H1 (cell line): ENCODE measurements around the gene GDPD5. TPM values are rescaled to one million over a fixed set of nuclear protein-coding genes. Genes with fewer than 3 reads are reported as not detected.

Experiments
- CTCF ChIA-PET: fragments of 300-600 bp; sonication (Branson Sonifier 250); formaldehyde crosslinking; loops from one replicate; lab custom pipeline; 2021; ENCODE audit not compliant: partially characterized antibody; lab: Charles Lee
- POLR2A ChIA-PET: fragments of 300-600 bp; sonication (Branson Sonifier 250); formaldehyde crosslinking; loops from one replicate; lab custom pipeline; 2021; ENCODE audit warnings: inconsistent platforms; ENCODE audit not compliant: partially characterized antibody; lab: Charles Lee
- DNase-seq, 2 experiments: peaks; one replicate each; pipeline versions ENCODE4 v3.0.0 to v3.0.0-alpha.2; 2010 to 2022; ENCODE audit warnings: low spot score in 2 of 2, low read depth in 1 of 2, mixed read lengths in 1 of 2
- FAIRE-seq: peaks from 2 replicates; lab custom pipeline; 2011; peaks lifted over from hg19 to GRCh38; lab: Jason Lieb, UNC
- H2AFZ ChIP-seq: 2 replicates; pipeline ENCODE4 v1.8.1; 2012; ENCODE audit warnings: low read length, inconsistent platforms
- H2AK5ac ChIP-seq: 2 replicates; pipeline ENCODE4 v1.6.1; 2013; ENCODE audit warnings: low read depth, low read length
- H2BK120ac ChIP-seq: replicated peaks from 2 replicates; pipeline ENCODE3; 2013; ENCODE audit warnings: low read depth, low read length, inconsistent platforms
- H2BK12ac ChIP-seq: 2 replicates; pipeline ENCODE4 v1.6.1; 2013; ENCODE audit warnings: low read depth, low read length
- H2BK15ac ChIP-seq: 2 replicates; pipeline ENCODE4 v1.6.1; 2013; ENCODE audit warnings: low read length
- H2BK20ac ChIP-seq: 2 replicates; pipeline ENCODE4 v1.6.1; 2013; ENCODE audit warnings: low read length
- H2BK5ac ChIP-seq: 2 replicates; pipeline ENCODE4 v1.6.1; 2013; ENCODE audit warnings: low read depth, low read length
- H3K14ac ChIP-seq: 2 replicates; pipeline ENCODE4 v1.6.1; 2013; ENCODE audit warnings: inconsistent platforms; ENCODE audit not compliant: insufficient read length
- H3K18ac ChIP-seq: 2 replicates; pipeline ENCODE4 v1.6.1; 2013; ENCODE audit warnings: low read length; ENCODE audit errors: extremely low read depth
- H3K23ac ChIP-seq: 2 replicates; pipeline ENCODE4 v1.6.1; 2013; ENCODE audit warnings: inconsistent platforms; ENCODE audit not compliant: insufficient read length
- H3K23me2 ChIP-seq: 2 replicates; pipeline ENCODE4 v1.6.1; 2013; ENCODE audit warnings: low read depth, low read length
- H3K27ac ChIP-seq: 2 replicates; pipeline ENCODE4 v1.6.1; 2011; ENCODE audit warnings: low read depth, low read length, inconsistent platforms
- H3K27me3 ChIP-seq, 4 experiments: replicated peaks in 1 of 4; 1 replicate in 1 of 4; 2 replicates in 3 of 4; pipeline versions ENCODE4 v1.6.1 to v1.8.1; 2011 to 2013; ENCODE audit warnings: low read length in 3 of 4, mild to moderate bottlenecking in 3 of 4, inconsistent platforms in 2 of 4, mixed read lengths in 2 of 4, moderate library complexity in 1 of 4; ENCODE audit not compliant: control insufficient read depth in 3 of 4, insufficient read depth in 3 of 4; ENCODE audit errors: extremely low read depth in 1 of 4
- H3K36me3 ChIP-seq, 4 experiments: 2 replicates each; pipeline versions ENCODE4 v1.6.1 to v1.8.1; 2011 to 2013; ENCODE audit warnings: mild to moderate bottlenecking in 4 of 4, low read length in 3 of 4, moderate library complexity in 2 of 4, control low read depth in 1 of 4, inconsistent platforms in 1 of 4; ENCODE audit not compliant: insufficient read depth in 4 of 4, control insufficient read depth in 2 of 4
- H3K4ac ChIP-seq: replicated peaks from 2 replicates; pipeline ENCODE3; 2013; ENCODE audit warnings: low read length, low read depth, mixed read lengths, inconsistent platforms; ENCODE audit not compliant: insufficient read length
- H3K4me1 ChIP-seq, 4 experiments: replicated peaks in 1 of 4; 1 replicate in 1 of 4; 2 replicates in 3 of 4; pipeline versions ENCODE4 v1.6.1 to v1.8.1; 2011 to 2013; ENCODE audit warnings: low read length in 3 of 4, inconsistent platforms in 2 of 4, mixed read lengths in 1 of 4; ENCODE audit not compliant: insufficient read depth in 4 of 4, control insufficient read depth in 3 of 4
- H3K4me2 ChIP-seq, 2 experiments: 2 replicates each; pipeline versions ENCODE4 v1.6.1 to v1.8.1; 2011 to 2013; ENCODE audit warnings: low read depth in 2 of 2, low read length in 2 of 2, control low read depth in 1 of 2, inconsistent platforms in 1 of 2, mild to moderate bottlenecking in 1 of 2; ENCODE audit not compliant: insufficient read depth in 1 of 2
- H3K4me3 ChIP-seq, 4 experiments: fragments of 200-600, 300-600 bp in 1 of 4; sonication (generic), shearing (Covaris generic), sonication (Bioruptor Twin) in 1 of 4; 2 replicates each; pipeline versions ENCODE4 v1.5.1 to v1.8.1; 2011 to 2016; ENCODE audit warnings: low read length in 4 of 4, low read depth in 3 of 4, control low read depth in 2 of 4, inconsistent platforms in 2 of 4, mild to moderate bottlenecking in 2 of 4, mixed read lengths in 1 of 4, moderate library complexity in 1 of 4; ENCODE audit not compliant: insufficient read depth in 2 of 4; ENCODE audit errors: extremely low read depth in 1 of 4
- H3K56ac ChIP-seq: replicated peaks from 2 replicates; pipeline ENCODE3; 2013; ENCODE audit warnings: low read depth, mild to moderate bottlenecking, mixed read lengths, low read length, inconsistent platforms; ENCODE audit not compliant: insufficient read length
- H3K79me1 ChIP-seq: 2 replicates; pipeline ENCODE4 v1.6.1; 2013; ENCODE audit warnings: low read depth, low read length, control low read depth
- H3K79me2 ChIP-seq, 2 experiments: 2 replicates each; pipeline versions ENCODE4 v1.6.1 to v1.8.1; 2012 to 2013; ENCODE audit warnings: low read length in 2 of 2, mild to moderate bottlenecking in 2 of 2, inconsistent platforms in 1 of 2; ENCODE audit not compliant: insufficient read depth in 2 of 2, control insufficient read depth in 1 of 2
- H3K9ac ChIP-seq, 4 experiments: replicated peaks in 1 of 4; 1 replicate in 1 of 4; 2 replicates in 3 of 4; pipeline versions ENCODE4 v1.6.1 to v1.8.1; 2011 to 2013; ENCODE audit warnings: low read depth in 3 of 4, low read length in 3 of 4, control low read depth in 2 of 4, mild to moderate bottlenecking in 2 of 4, moderate library complexity in 2 of 4, inconsistent platforms in 1 of 4; ENCODE audit errors: extremely low read depth in 1 of 4
- H3K9me3 ChIP-seq, 2 experiments: 2 replicates each; pipeline versions ENCODE4 v1.6.1 to v1.8.1; 2012 to 2013; ENCODE audit warnings: mild to moderate bottlenecking in 2 of 2, moderate library complexity in 2 of 2, control low read depth in 1 of 2, inconsistent platforms in 1 of 2, low read depth in 1 of 2, low read length in 1 of 2, mixed read lengths in 1 of 2; ENCODE audit not compliant: insufficient read depth in 2 of 2
- H4K20me1 ChIP-seq, 2 experiments: replicated peaks in 1 of 2; 2 replicates each; pipeline versions ENCODE3 to v1.8.1; 2011 to 2013; ENCODE audit warnings: inconsistent platforms in 2 of 2, low read length in 2 of 2, mild to moderate bottlenecking in 1 of 2; ENCODE audit not compliant: insufficient read depth in 2 of 2, control insufficient read depth in 1 of 2
- H4K5ac ChIP-seq: 2 replicates; pipeline ENCODE4 v1.6.1; 2013; ENCODE audit warnings: low read length, low read depth, mixed read lengths, inconsistent platforms; ENCODE audit not compliant: insufficient read length
- H4K8ac ChIP-seq: 2 replicates; pipeline ENCODE4 v1.8.0; 2013; ENCODE audit warnings: mild to moderate bottlenecking, moderate library complexity, low read length, inconsistent platforms; ENCODE audit not compliant: insufficient read depth; ENCODE audit errors: extremely low read depth
- H4K91ac ChIP-seq: replicated peaks from 2 replicates; pipeline ENCODE3; 2013; ENCODE audit warnings: low read length, mixed read lengths, inconsistent platforms; ENCODE audit not compliant: insufficient read length
- ATF2 ChIP-seq: IDR thresholded peaks from 2 replicates; pipeline ENCODE4 v1.6.1; 2012; ENCODE audit warnings: low read length, inconsistent platforms
- EZH2 ChIP-seq: fragments of 200-600 bp; sonication (generic); IDR thresholded peaks from 2 replicates; pipeline ENCODE4 v1.7.1; 2012; ENCODE audit warnings: low read depth, mild to moderate bottlenecking, moderate library complexity, low read length, inconsistent platforms; ENCODE audit not compliant: severe bottlenecking
- MAFK ChIP-seq: IDR thresholded peaks from 2 replicates; pipeline ENCODE4 v1.6.1; 2012; ENCODE audit warnings: low read depth, mild to moderate bottlenecking, improper control_type of control experiment, low read length
- MAX ChIP-seq: IDR thresholded peaks from 2 replicates; pipeline ENCODE4 v1.6.1; 2012; ENCODE audit warnings: inconsistent platforms
- RNF2 ChIP-seq: fragments of 200-900, 300-1000 bp; sonication (generic); IDR thresholded peaks from 2 replicates; pipeline ENCODE4 v1.7.1; 2016; ENCODE audit warnings: borderline replicate concordance, low read depth, mild to moderate bottlenecking, antibody characterized with exemption, low read length; ENCODE audit not compliant: poor library complexity, severe bottlenecking; ENCODE audit errors: missing control alignments
- TAF1 ChIP-seq: IDR thresholded peaks from 2 replicates; pipeline ENCODE4 v1.6.1; 2011; ENCODE audit warnings: mild to moderate bottlenecking, low read depth, low read length
- ZNF274 ChIP-seq: IDR thresholded peaks from 2 replicates; pipeline ENCODE4 v1.7.0; 2012; ENCODE audit warnings: low read length, borderline replicate concordance; ENCODE audit errors: extremely low read depth
- WGBS, 2 experiments: shearing (Covaris generic) in 1 of 2; methylation state at CpG; one replicate each; pipeline versions ENCODE4 v1.1.6 to v1.1.7; 2013 to 2015; ENCODE audit warnings: low lambda C conversion rate in 2 of 2, mixed read lengths in 2 of 2, inconsistent platforms in 1 of 2, low coverage in 1 of 2, missing lambda C conversion rate in 1 of 2; ENCODE audit not compliant: insufficient replicate concordance in 2 of 2, insufficient coverage in 1 of 2, insufficient read length in 1 of 2; ENCODE audit errors: extremely low coverage in 1 of 2, missing lambda C conversion rate in 1 of 2; 5-methylcytosine and 5-hydroxymethylcytosine counted together
- polyA plus RNA-seq, 7 experiments: library from polyadenylated mRNA; depleted of rRNA in 3 of 7; stranded (reverse) in 5 of 7; unstranded in 2 of 7; fragments of >200 nt in 5 of 7; fragments of 200-250 nt in 2 of 7; gene quantifications; 1 replicate in 5 of 7; 2 replicates in 1 of 7; 4 replicates in 1 of 7; pipeline versions ENCODE4 v1.2.1 to v1.2.3, GENCODE V29; 2011 to 2013; ENCODE audit warnings: missing spikeins in 2 of 7, mixed read lengths in 2 of 7
- total RNA-seq: library from RNA; stranded (reverse); fragmentation: NEBNext Ultra II Directional; extraction: Animal tissue kit (Norgen Biotek cat#: 25700); gene quantifications from 2 replicates; pipeline ENCODE4 v1.2.1, GENCODE V29; 2021

The GDPD5 gene
- total and polyA plus RNA-seq, 2 of the 8 experiments (the other 6 are each of a cell fraction or from before 2014, with no cell fraction given) = 7.8 to 8.6 TPM

GRCh38 chr11:75516140-75516539, 9.6 kb downstream of the GDPD5 start:
- Histone ChIP-seq H2BK120ac (no peak overlapping the region), H3K9me3 (0 out of 4 replicates have a peak, but pooled peaks cover 0 to 2% of the 10 kb centered on the region in 2 experiments), H3K79me2 (no peaks in the 10 kb centered on the region), H4K91ac (no peak overlapping the region), H4K5ac (no peak overlapping the region), H3K56ac (no peak overlapping the region), H3K18ac (no peak overlapping the region), H3K14ac (no peak overlapping the region), H3K4me1 (peaks cover 0 to 2% (median 0%) of the 10 kb centered on the region in 4 experiments; a peak in 1 of 7 replicates), H2BK5ac (no peak overlapping the region), H3K4me2 (no peak overlapping the region), H3K36me3 (no peaks in the 10 kb centered on the region), H3K9ac (no peak overlapping the region), H4K8ac (no peak overlapping the region), H3K23me2 (no peaks in the 10 kb centered on the region), H3K27me3 (peaks cover 0 to 3% (median 0%) of the 10 kb centered on the region in 4 experiments; a peak in 1 of 7 replicates), H3K79me1 (no peaks in the 10 kb centered on the region), H4K20me1 (no peaks in the 10 kb centered on the region), H2BK20ac (no peak overlapping the region), H2BK12ac (no peak overlapping the region), H2BK15ac (no peak overlapping the region), H3K23ac (no peak overlapping the region), H3K4me3 (no peak overlapping the region), H2AK5ac (no peak overlapping the region), H3K4ac (no peak overlapping the region), H3K27ac (no peak overlapping the region), H2AFZ (no peak overlapping the region)
- FAIRE-seq (no peak), DNase-seq (no peak)
- CTCF ChIA-PET = interaction anchor here (0.7 to 27.2 kb wide), 9 partner anchors 9 to 1579 kb away, joined by 3 to 603 read pairs (median 4); partner anchors contain the start of gene GDPD5
- WGBS, 2 experiments = 100% methylated on average over 3 of the region's 3 CpGs; no CpG with 5 or more reads in 1 of the 2 experiments
- POLR2A ChIA-PET = interaction anchor here (1.3 to 1.6 kb wide), 2 partner anchors 13 to 54 kb away, joined by 3 read pairs; no protein-coding TSS in a partner anchor
- TF ChIP-seq MAFK (no peak), ZNF274 (no peak), EZH2 (no peak), TAF1 (no peak), ATF2 (no peak), RNF2 (no peak), MAX (no peak)
